ENCODE data around the gene NPTN. TPM values are rescaled to one million over a fixed set of nuclear protein-coding genes. Genes with fewer than 3 reads are reported as not detected.

Gene NPTN
- total RNA-seq, 1 donor from 2014 or later = 43.3 TPM

GRCh38 chr15:73624530-73624929 is 8.7 kb downstream of the NPTN start:
- peaks cover 26 to 38% (median 30%) of the 10 kb centered on the region in 3 donors for H3K4me1 ChIP-seq (ENCODE audit: control insufficient read depth in 3 of 3, insufficient read depth in 3 of 3, low read length in 3 of 3)

GRCh38 chr15:73621286-73621826 is 11.8 kb downstream of the NPTN start:
- Histone ChIP-seq H3K9me3 (ENCODE audit: control insufficient read depth in 3 of 3, low read length in 3 of 3) (no peaks in the 10 kb centered on the region), H3K9ac (ENCODE audit: low read depth in 1 of 3, low read length in 3 of 3) (no peak overlapping the region), H3K4me1 (ENCODE audit: control insufficient read depth in 3 of 3, insufficient read depth in 3 of 3, low read length in 3 of 3) (peaks cover 30 to 39% (median 38%) of the 10 kb centered on the region in 3 donors), H3K27me3 (ENCODE audit: control insufficient read depth in 3 of 3, insufficient read depth in 3 of 3, low read length in 3 of 3) (no peaks in the 10 kb centered on the region), H3K27ac (ENCODE audit: low read depth, low read length) (no peak overlapping the region), H3K36me3 (ENCODE audit: control insufficient read depth in 3 of 3, insufficient read depth in 3 of 3, low read length in 3 of 3) (no peaks in the 10 kb centered on the region), H3K4me3 (ENCODE audit: low read length in 3 of 3) (no peak overlapping the region)

More at GRCh38 chr15:73624530-73624929, 8.7 kb downstream of the NPTN start:
- no peak overlapping the region for H3K27ac ChIP-seq (ENCODE audit: low read depth, low read length)
- no peak overlapping the region for H3K9ac ChIP-seq (ENCODE audit: low read depth in 1 of 3, low read length in 3 of 3)
- no peaks in the 10 kb centered on the region for H3K27me3 ChIP-seq (ENCODE audit: control insufficient read depth in 3 of 3, insufficient read depth in 3 of 3, low read length in 3 of 3)
- H3K9me3 ChIP-seq (ENCODE audit: control insufficient read depth in 3 of 3, low read length in 3 of 3) = no peaks in the 10 kb centered on the region
- H3K36me3 ChIP-seq (ENCODE audit: control insufficient read depth in 3 of 3, insufficient read depth in 3 of 3, low read length in 3 of 3) = no peaks in the 10 kb centered on the region
- no peak overlapping the region for H3K4me3 ChIP-seq (ENCODE audit: low read length in 3 of 3)

GRCh38 chr15:73620078-73620477 is 13.1 kb downstream of the NPTN start:
- Histone ChIP-seq H3K36me3 (ENCODE audit: control insufficient read depth in 3 of 3, insufficient read depth in 3 of 3, low read length in 3 of 3) (no peaks in the 10 kb centered on the region), H3K9me3 (ENCODE audit: control insufficient read depth in 3 of 3, low read length in 3 of 3) (no peaks in the 10 kb centered on the region), H3K9ac (ENCODE audit: low read depth in 1 of 3, low read length in 3 of 3) (no peak overlapping the region), H3K4me1 (ENCODE audit: control insufficient read depth in 3 of 3, insufficient read depth in 3 of 3, low read length in 3 of 3) (peaks cover 26 to 42% (median 35%) of the 10 kb centered on the region in 3 donors), H3K27ac (ENCODE audit: low read depth, low read length) (no peak overlapping the region), H3K27me3 (ENCODE audit: control insufficient read depth in 3 of 3, insufficient read depth in 3 of 3, low read length in 3 of 3) (no peaks in the 10 kb centered on the region), H3K4me3 (ENCODE audit: low read length in 3 of 3) (no peak overlapping the region)

DNA sequence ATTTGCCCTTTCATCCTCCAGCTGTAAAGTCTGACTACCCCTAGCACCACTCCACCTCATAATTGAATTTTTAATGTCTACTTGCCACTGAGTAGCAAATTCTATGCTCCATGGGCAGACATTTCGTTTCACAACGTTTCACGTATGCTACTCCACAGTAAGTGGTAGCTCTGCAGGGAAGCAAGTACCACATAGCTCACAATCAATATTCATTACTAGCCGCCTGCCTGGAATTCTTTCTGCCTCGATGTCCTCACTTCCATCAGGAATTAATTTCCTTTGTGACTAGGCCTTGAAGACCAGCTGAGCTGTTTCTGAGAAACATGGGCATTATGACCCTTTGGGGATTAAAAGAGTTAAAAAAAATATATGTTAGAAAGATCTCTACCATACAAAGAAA is 15.3 kb downstream of the NPTN start:
- Histone ChIP-seq H3K27ac (ENCODE audit: low read depth, low read length) (no peak overlapping the region), H3K36me3 (ENCODE audit: control insufficient read depth in 3 of 3, insufficient read depth in 3 of 3, low read length in 3 of 3) (no peaks in the 10 kb centered on the region), H3K4me3 (ENCODE audit: low read length in 3 of 3) (no peak overlapping the region), H3K9me3 (ENCODE audit: control insufficient read depth in 3 of 3, low read length in 3 of 3) (no peaks in the 10 kb centered on the region), H3K4me1 (ENCODE audit: control insufficient read depth in 3 of 3, insufficient read depth in 3 of 3, low read length in 3 of 3) (peaks cover 12 to 33% (median 25%) of the 10 kb centered on the region in 3 donors), H3K27me3 (ENCODE audit: control insufficient read depth in 3 of 3, insufficient read depth in 3 of 3, low read length in 3 of 3) (no peaks in the 10 kb centered on the region), H3K9ac (ENCODE audit: low read depth in 1 of 3, low read length in 3 of 3) (no peak overlapping the region)

DNA sequence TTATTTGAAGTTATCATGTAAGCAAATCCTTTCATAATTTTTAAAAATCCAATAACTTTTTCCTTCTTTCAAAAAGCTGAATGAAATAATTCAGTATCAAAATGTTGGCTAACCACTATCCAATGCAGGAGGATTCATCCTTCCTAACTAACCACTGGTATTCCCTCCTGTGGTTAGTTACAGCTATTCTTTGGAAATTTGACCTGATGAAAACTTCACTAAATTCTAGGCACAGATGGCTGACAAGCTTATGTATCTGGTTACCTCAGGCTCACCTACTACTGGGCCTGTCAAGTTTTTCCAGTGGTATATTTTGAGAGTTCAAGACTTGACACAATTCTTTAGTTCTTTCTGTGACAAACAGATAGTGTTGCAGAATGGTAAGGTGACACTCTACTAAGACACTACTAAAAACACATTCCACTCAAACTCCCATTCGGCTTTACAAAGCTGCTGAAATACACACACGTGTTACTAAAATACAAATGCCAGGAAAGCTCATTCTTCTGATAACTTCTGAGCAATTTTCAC is 15.8 kb downstream of the NPTN start:
- H3K4me1 ChIP-seq (ENCODE audit: control insufficient read depth in 3 of 3, insufficient read depth in 3 of 3, low read length in 3 of 3) = peaks cover 12 to 33% (median 25%) of the 10 kb centered on the region in 3 donors
- H3K36me3 ChIP-seq (ENCODE audit: control insufficient read depth in 3 of 3, insufficient read depth in 3 of 3, low read length in 3 of 3) = no peaks in the 10 kb centered on the region
- no peaks in the 10 kb centered on the region for H3K9me3 ChIP-seq (ENCODE audit: control insufficient read depth in 3 of 3, low read length in 3 of 3)
- H3K9ac ChIP-seq (ENCODE audit: low read depth in 1 of 3, low read length in 3 of 3) = no peak overlapping the region
- no peaks in the 10 kb centered on the region for H3K27me3 ChIP-seq (ENCODE audit: control insufficient read depth in 3 of 3, insufficient read depth in 3 of 3, low read length in 3 of 3)
- H3K4me3 ChIP-seq (ENCODE audit: low read length in 3 of 3) = no peak overlapping the region
- H3K27ac ChIP-seq (ENCODE audit: low read depth, low read length) = no peak overlapping the region

- Histone ChIP-seq H3K36me3 (ENCODE audit: control insufficient read depth in 3 of 3, insufficient read depth in 3 of 3, low read length in 3 of 3) (no peaks in the 10 kb centered on the region), H3K4me1 (ENCODE audit: control insufficient read depth in 3 of 3, insufficient read depth in 3 of 3, low read length in 3 of 3) (peaks cover 9 to 22% (median 17%) of the 10 kb centered on the region in 3 donors), H3K9ac (ENCODE audit: low read depth in 1 of 3, low read length in 3 of 3) (no peak overlapping the region), H3K9me3 (ENCODE audit: control insufficient read depth in 3 of 3, low read length in 3 of 3) (no peaks in the 10 kb centered on the region), H3K4me3 (ENCODE audit: low read length in 3 of 3) (no peak overlapping the region), H3K27me3 (ENCODE audit: control insufficient read depth in 3 of 3, insufficient read depth in 3 of 3, low read length in 3 of 3) (no peaks in the 10 kb centered on the region), H3K27ac (ENCODE audit: low read depth, low read length) (no peak overlapping the region)
These were observed 24.2 kb downstream of the NPTN start for GRCh38 chr15:73608941-73609340.

- Histone ChIP-seq H3K4me1 (ENCODE audit: control insufficient read depth in 3 of 3, insufficient read depth in 3 of 3, low read length in 3 of 3) (peaks cover 9 to 22% (median 20%) of the 10 kb centered on the region in 3 donors), H3K9ac (ENCODE audit: low read depth in 1 of 3, low read length in 3 of 3) (no peak overlapping the region), H3K36me3 (ENCODE audit: control insufficient read depth in 3 of 3, insufficient read depth in 3 of 3, low read length in 3 of 3) (no peaks in the 10 kb centered on the region), H3K27ac (ENCODE audit: low read depth, low read length) (no peak overlapping the region), H3K27me3 (ENCODE audit: control insufficient read depth in 3 of 3, insufficient read depth in 3 of 3, low read length in 3 of 3) (no peaks in the 10 kb centered on the region), H3K4me3 (ENCODE audit: low read length in 3 of 3) (no peak overlapping the region), H3K9me3 (ENCODE audit: control insufficient read depth in 3 of 3, low read length in 3 of 3) (no peaks in the 10 kb centered on the region)
These were observed 24.7 kb downstream of the NPTN start for GRCh38 chr15:73608475-73608874.

- no peak overlapping the region for H3K9ac ChIP-seq (ENCODE audit: low read depth in 1 of 3, low read length in 3 of 3)
- no peak overlapping the region for H3K4me3 ChIP-seq (ENCODE audit: low read length in 3 of 3)
- no peak overlapping the region for H3K27ac ChIP-seq (ENCODE audit: low read depth, low read length)
- H3K4me1 ChIP-seq (ENCODE audit: control insufficient read depth in 3 of 3, insufficient read depth in 3 of 3, low read length in 3 of 3) = peaks cover 14 to 26% (median 26%) of the 10 kb centered on the region in 3 donors
- H3K9me3 ChIP-seq (ENCODE audit: control insufficient read depth in 3 of 3, low read length in 3 of 3) = no peaks in the 10 kb centered on the region
- no peaks in the 10 kb centered on the region for H3K27me3 ChIP-seq (ENCODE audit: control insufficient read depth in 3 of 3, insufficient read depth in 3 of 3, low read length in 3 of 3)
- H3K36me3 ChIP-seq (ENCODE audit: control insufficient read depth in 3 of 3, insufficient read depth in 3 of 3, low read length in 3 of 3) = no peaks in the 10 kb centered on the region
These were observed 25.3 kb downstream of the NPTN start for GRCh38 chr15:73607843-73608242.

DNA sequence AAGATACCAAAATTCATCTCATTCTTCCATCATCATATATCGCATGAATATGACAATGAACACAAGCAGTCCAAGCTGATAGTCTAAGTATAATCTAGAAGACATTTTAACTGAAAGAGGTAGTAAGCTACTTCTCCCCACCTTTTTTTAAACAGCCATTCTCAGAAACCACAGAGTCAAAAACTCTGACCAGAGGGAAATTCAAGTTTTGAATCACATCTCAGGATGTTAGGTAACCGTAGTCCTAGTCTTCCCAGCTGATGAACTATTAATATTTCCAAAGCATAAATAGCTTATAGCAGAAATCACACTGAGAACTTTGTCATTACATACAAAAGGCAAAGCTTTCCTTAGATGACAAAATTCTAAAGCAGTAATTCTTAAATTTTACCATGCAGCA is 25.8 kb downstream of the NPTN start:
- H3K4me3 ChIP-seq (ENCODE audit: low read length in 3 of 3) = no peak overlapping the region
- no peak overlapping the region for H3K27ac ChIP-seq (ENCODE audit: low read depth, low read length)
- no peaks in the 10 kb centered on the region for H3K9me3 ChIP-seq (ENCODE audit: control insufficient read depth in 3 of 3, low read length in 3 of 3)
- H3K27me3 ChIP-seq (ENCODE audit: control insufficient read depth in 3 of 3, insufficient read depth in 3 of 3, low read length in 3 of 3) = no peaks in the 10 kb centered on the region
- peaks cover 18 to 30% (median 30%) of the 10 kb centered on the region in 3 donors for H3K4me1 ChIP-seq (ENCODE audit: control insufficient read depth in 3 of 3, insufficient read depth in 3 of 3, low read length in 3 of 3)
- H3K9ac ChIP-seq (ENCODE audit: low read depth in 1 of 3, low read length in 3 of 3) = no peak overlapping the region
- no peaks in the 10 kb centered on the region for H3K36me3 ChIP-seq (ENCODE audit: control insufficient read depth in 3 of 3, insufficient read depth in 3 of 3, low read length in 3 of 3)

- Histone ChIP-seq H3K4me1 (ENCODE audit: control insufficient read depth in 3 of 3, insufficient read depth in 3 of 3, low read length in 3 of 3) (peaks cover 32 to 45% (median 42%) of the 10 kb centered on the region in 3 donors), H3K27me3 (ENCODE audit: control insufficient read depth in 3 of 3, insufficient read depth in 3 of 3, low read length in 3 of 3) (no peaks in the 10 kb centered on the region), H3K27ac (ENCODE audit: low read depth, low read length) (no peak overlapping the region), H3K9me3 (ENCODE audit: control insufficient read depth in 3 of 3, low read length in 3 of 3) (no peaks in the 10 kb centered on the region), H3K9ac (ENCODE audit: low read depth in 1 of 3, low read length in 3 of 3) (no peak overlapping the region), H3K4me3 (ENCODE audit: low read length in 3 of 3) (no peak overlapping the region), H3K36me3 (ENCODE audit: control insufficient read depth in 3 of 3, insufficient read depth in 3 of 3, low read length in 3 of 3) (no peaks in the 10 kb centered on the region)
These were observed 27.3 kb downstream of the NPTN start for GRCh38 chr15:73605759-73606436.

All from skeletal muscle tissue (tissue), 4 donors.